OCI-LY7 (cell line): ENCODE data around the gene ANXA4. TPM values are rescaled to one million over a fixed set of nuclear protein-coding genes. Genes with fewer than 3 reads are reported as not detected.

ENCODE experiments used
- Bru-seq: library from RNA; stranded (reverse); fragments of 400-500 nt; gene quantifications from one replicate; lab custom pipeline; 2021; lab: Mats Ljungman, UMichigan
- BruChase-seq, 2 experiments: library from RNA; stranded (reverse); fragments of 400-500 nt; gene quantifications; one replicate each; lab custom pipeline; 2021; lab: Mats Ljungman, UMichigan
- BruUV-seq: library from RNA; stranded (reverse); fragments of 400-500 nt; replicated peaks from 2 replicates; lab custom pipeline; 2021; lab: Mats Ljungman, UMichigan
- CTCF ChIA-PET: fragments of 300-600 bp; sonication (Branson Sonifier 250); formaldehyde crosslinking; loops from one replicate; lab custom pipeline; 2022; ENCODE audit warnings: antibody characterized with exemption; ENCODE audit not compliant: unreplicated experiment; lab: Charles Lee
- POLR2A ChIA-PET: fragments of 300-600 bp; sonication (Branson Sonifier 250); formaldehyde crosslinking; loops from one replicate; lab custom pipeline; 2022; ENCODE audit warnings: antibody characterized with exemption; lab: Charles Lee
- DNase-seq: peaks from one replicate; pipeline ENCODE4 v3.0.0-alpha.2; 2015; ENCODE audit warnings: low spot score
- H2AFZ ChIP-seq: fragments of 200-600 bp; sonication (generic), shearing (Covaris generic); 2 replicates; pipeline ENCODE4 v1.6.1; 2014; ENCODE audit warnings: mild to moderate bottlenecking, antibody characterized with exemption, low read length, moderate library complexity
- H3K27ac ChIP-seq: fragments of 200-600 bp; sonication (generic); 2 replicates; pipeline ENCODE4 v1.5.1; 2014; ENCODE audit warnings: mixed run types, low read depth, mild to moderate bottlenecking, moderate library complexity, low read length, inconsistent platforms; ENCODE audit not compliant: poor library complexity, severe bottlenecking
- H3K36me3 ChIP-seq: fragments of 200-600 bp; sonication (generic); 2 replicates; pipeline ENCODE4 v1.6.1; 2014; ENCODE audit warnings: mild to moderate bottlenecking, antibody characterized with exemption, low read length, moderate library complexity, mixed read lengths; ENCODE audit not compliant: insufficient read depth
- H3K4me1 ChIP-seq: fragments of 200-600 bp; sonication (generic); 2 replicates; pipeline ENCODE4 v1.5.1; 2014; ENCODE audit warnings: mild to moderate bottlenecking, low read length; ENCODE audit not compliant: insufficient read depth, poor library complexity, severe bottlenecking
- H3K4me2 ChIP-seq: fragments of 200-600 bp; sonication (generic); 2 replicates; pipeline ENCODE4 v1.6.1; 2014; ENCODE audit warnings: mild to moderate bottlenecking, low read length
- H3K4me3 ChIP-seq: fragments of 200-600 bp; sonication (generic); 2 replicates; pipeline ENCODE4 v1.5.1; 2014; ENCODE audit warnings: mild to moderate bottlenecking, low read depth, low read length; ENCODE audit not compliant: poor library complexity, severe bottlenecking
- H3K79me2 ChIP-seq: fragments of 200-600 bp; sonication (generic); 2 replicates; pipeline ENCODE4 v1.6.1; 2016; ENCODE audit warnings: low read depth, mild to moderate bottlenecking, low read length, moderate library complexity, mixed read lengths; ENCODE audit not compliant: insufficient read depth
- H3K9me2 ChIP-seq: fragments of 200-600 bp; sonication (generic); 2 replicates; pipeline ENCODE4 v1.6.1; 2016; ENCODE audit warnings: mild to moderate bottlenecking, low read length, mixed read lengths; ENCODE audit not compliant: insufficient read depth
- H3K9me3 ChIP-seq: fragments of 200-600 bp; sonication (generic); 2 replicates; pipeline ENCODE4 v1.6.1; 2014; ENCODE audit warnings: mild to moderate bottlenecking, mixed run types, low read length, mixed read lengths
- H4K20me1 ChIP-seq: fragments of 200-600 bp; sonication (generic); 2 replicates; pipeline ENCODE4 v1.6.1; 2014; ENCODE audit warnings: mild to moderate bottlenecking, antibody characterized with exemption, low read length, moderate library complexity, mixed read lengths; ENCODE audit not compliant: insufficient read depth
- CTCF ChIP-seq: fragments of 200-600 bp; sonication (generic); conservative IDR thresholded peaks from 2 replicates; pipeline ENCODE4 v1.5.1; 2014; ENCODE audit warnings: mild to moderate bottlenecking, antibody characterized with exemption, low read length, moderate library complexity, mixed read lengths
- EZH2phosphoT487 ChIP-seq: fragments of 200-600 bp; sonication (generic); IDR thresholded peaks from 2 replicates; pipeline ENCODE4 v1.6.1; 2018; ENCODE audit warnings: low read depth, borderline replicate concordance, mild to moderate bottlenecking, mixed run types, antibody characterized with exemption, low read length, moderate library complexity, mixed read lengths
- intact Hi-C: fragments of 100-400 bp; cut with micrococcal nuclease; formaldehyde crosslinking; loops from one replicate; pipeline ENCODE4 v1.10.0; 2022; ENCODE audit not compliant: unreplicated experiment
- long read RNA-seq: library from polyadenylated mRNA; stranded (forward); transcript quantifications from one replicate; pipeline ENCODE4 v2.0.0, GENCODE V29; 2022
- total RNA-seq, 2 experiments: library from RNA; depleted of rRNA in 1 of 2; stranded (reverse); fragments of >200 nt in 1 of 2; shearing (Covaris generic) in 1 of 2; gene quantifications; 2 replicates each; pipeline ENCODE4 v1.2.3, GENCODE V29; 2014 to 2022

Gene ANXA4
- total RNA-seq (2014; rRNA removed; shearing (Covaris generic)) (0.38 and 0.72 TPM in 2 replicates), total RNA-seq (2022) (3.5 and 3.6 TPM in 2 replicates), Bru-seq, nascent RNA (percentile 28 among the genes with signal in this experiment), BruChase-seq, experiment 1, labeled RNA remaining after a 6-hour chase (percentile 31 among the genes with signal in this experiment), BruChase-seq, experiment 2, labeled RNA remaining after a 2-hour chase (percentile 27 among the genes with signal in this experiment)
- long read RNA-seq, partial matches to known transcripts, result 1 of 3 reads
- long read RNA-seq, other reads (novel, unspliced or antisense), result 1 of 3 reads

- no peak within 1 kb of the TSS for H3K27ac ChIP-seq
- H3K36me3 ChIP-seq, result no peaks in the 10 kb centered on the region
- H3K4me3 ChIP-seq, result peak within 1 kb of the TSS; percentile 60
- intact Hi-C loops, result no loop called here
- H3K9me2 ChIP-seq, result no peaks in the 10 kb centered on the region
- peak within 1 kb of the TSS; percentile 61 for H2AFZ ChIP-seq
- peaks cover 10% of the 10 kb centered on the region for H3K4me1 ChIP-seq
- TF ChIP-seq CTCF (no peak), EZH2phosphoT487 (no peak; the same call in 1 of the 2 replicates)
- no peaks in the 10 kb centered on the region for H3K9me3 ChIP-seq
- DNase-seq, result peak; percentile 16
- H3K79me2 ChIP-seq, result no peaks in the 10 kb centered on the region
- CTCF ChIA-PET, result no interaction called here
- no TSS peak for BruUV-seq
- no peaks in the 10 kb centered on the region for H4K20me1 ChIP-seq
- POLR2A ChIA-PET, result interaction anchor here (0.5 to 0.6 kb wide), 2 partner anchors 10 kb away, joined by 4 to 6 read pairs; no protein-coding TSS in a partner anchor
- H3K4me2 ChIP-seq, result peak within 1 kb of the TSS; percentile 65
Measured at GRCh38 chr2:69741575-69742321, at the start of gene ANXA4. ANXA4 (plus strand) TSS chr2:69742134; CDS start chr2:69781566, 39,432 bp downstream.

- H3K27ac ChIP-seq, result no peak overlapping the region
- H3K36me3 ChIP-seq, result no peaks in the 10 kb centered on the region
- H3K4me2 ChIP-seq, result no peak overlapping the region
- ChIA-PET POLR2A (no interaction called here), CTCF (no interaction called here)
- H3K79me2 ChIP-seq, result no peaks in the 10 kb centered on the region
- TF ChIP-seq EZH2phosphoT487 (no peak), CTCF (no peak)
- no TSS peak for BruUV-seq
- no peak overlapping the region for H2AFZ ChIP-seq
- intact Hi-C loops, result no loop called here
- no peaks in the 10 kb centered on the region for H3K9me2 ChIP-seq
- no peaks in the 10 kb centered on the region for H3K9me3 ChIP-seq
- DNase-seq, result no peak
- H4K20me1 ChIP-seq, result no peaks in the 10 kb centered on the region
- peaks cover 18% of the 10 kb centered on the region for H3K4me1 ChIP-seq
- H3K4me3 ChIP-seq, result no peak overlapping the region
Measured at GRCh38 chr2:69692424-69692823, 49.5 kb upstream of the ANXA4 start.
